Effector memory CD8-positive, alpha-beta T cell (primary cell): ENCODE data around the gene BTNL3.
"Not testable (repeated sequence)": the region's sequence is repeated elsewhere in the genome, so short reads cannot be mapped to it uniquely, and the experiment has no call there.

Experiments
- ATAC-seq: fragments of 150-1000 bp; cut with Tn5 transposase; replicated peaks from 2 replicates; pipeline ENCODE4 v1.10.0; 2021; ENCODE audit warnings: mild to moderate bottlenecking, moderate library complexity
- DNase-seq, 3 experiments: peaks; one replicate each; pipeline ENCODE4 v3.0.0; 2021
- H3K27ac Mint-ChIP-seq, 2 donors: one replicate each; pipeline ENCODE4 v1.8.0; 2022; ENCODE audit warnings: mild to moderate bottlenecking in 2 of 2, mixed read lengths in 2 of 2, moderate library complexity in 2 of 2
- H3K27me3 Mint-ChIP-seq, 2 donors: one replicate each; pipeline ENCODE4 v1.8.0; 2022; ENCODE audit warnings: mixed read lengths in 2 of 2
- H3K36me3 Mint-ChIP-seq: one replicate; pipeline ENCODE4 v1.8.0; 2022; ENCODE audit warnings: mild to moderate bottlenecking, moderate library complexity, mixed read lengths; ENCODE audit not compliant: insufficient read depth
- H3K4me1 Mint-ChIP-seq, 2 donors: one replicate each; pipeline ENCODE4 v1.8.0; 2022; ENCODE audit warnings: low read depth in 2 of 2, mixed read lengths in 2 of 2
- H3K4me3 Mint-ChIP-seq, 2 donors: one replicate each; pipeline ENCODE4 v1.8.0; 2022; ENCODE audit warnings: mild to moderate bottlenecking in 2 of 2, mixed read lengths in 2 of 2, moderate library complexity in 2 of 2
- H3K9me3 Mint-ChIP-seq, 2 donors: one replicate each; pipeline ENCODE4 v1.8.0; 2022; ENCODE audit warnings: mixed read lengths in 2 of 2

Gene BTNL3

DNA sequence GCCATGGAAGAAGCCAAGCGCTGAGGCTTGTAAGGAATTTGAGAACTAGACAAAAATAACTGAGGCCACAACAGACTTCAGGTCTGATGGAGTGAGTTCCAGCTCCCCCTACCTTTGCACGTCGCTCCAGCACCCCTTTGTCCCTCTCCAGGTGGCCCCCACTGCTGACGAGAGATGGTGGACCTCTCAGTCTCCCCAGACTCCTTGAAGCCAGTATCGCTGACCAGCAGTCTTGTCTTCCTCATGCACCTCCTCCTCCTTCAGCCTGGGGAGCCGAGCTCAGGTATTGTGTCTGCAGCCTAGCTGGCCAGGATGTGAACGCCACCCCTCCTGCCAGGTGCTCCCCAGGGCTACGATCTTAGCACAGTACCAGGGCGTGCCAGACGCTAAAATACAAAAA lies 56.7 kb downstream of the BTNL3 start:
- DNase-seq (no peak), ATAC-seq (no peak)
- Mint-ChIP-seq H3K4me1 (no peaks in the 10 kb centered on the region), H3K27me3 (peaks cover 16 to 35% of the 10 kb centered on the region in 2 donors), H3K36me3 (no peaks in the 10 kb centered on the region), H3K9me3 (no peaks in the 10 kb centered on the region), H3K27ac (no peak overlapping the region), H3K4me3 (no peak overlapping the region)

GRCh38 chr5:181045857-181046256 lies 57.2 kb downstream of the BTNL3 start:
- peaks cover 21 to 36% of the 10 kb centered on the region in 2 donors for H3K27me3 Mint-ChIP-seq
- H3K36me3 Mint-ChIP-seq, H3K4me3 Mint-ChIP-seq, H3K4me1 Mint-ChIP-seq, H3K9me3 Mint-ChIP-seq, ATAC-seq, H3K27ac Mint-ChIP-seq, DNase-seq: not testable (repeated sequence)

- Mint-ChIP-seq H3K4me1 (peaks cover 4% of the 10 kb centered on the region in 2 donors), H3K4me3 (no peak overlapping the region), H3K36me3 (peaks cover 4% of the 10 kb centered on the region), H3K27ac (no peak overlapping the region), H3K27me3 (peaks cover 35 to 42% of the 10 kb centered on the region in 2 donors), H3K9me3 (no peaks in the 10 kb centered on the region)
- DNase-seq (no peak), ATAC-seq (no peak)
Measured at GRCh38 chr5:181047288-181047687, 58.6 kb downstream of the BTNL3 start.

- no peak for ATAC-seq
- H3K27me3 Mint-ChIP-seq, result peaks cover 38 to 44% of the 10 kb centered on the region in 2 donors
Measured at GRCh38 chr5:181047921-181048320, 59.3 kb downstream of the BTNL3 start.

DNA sequence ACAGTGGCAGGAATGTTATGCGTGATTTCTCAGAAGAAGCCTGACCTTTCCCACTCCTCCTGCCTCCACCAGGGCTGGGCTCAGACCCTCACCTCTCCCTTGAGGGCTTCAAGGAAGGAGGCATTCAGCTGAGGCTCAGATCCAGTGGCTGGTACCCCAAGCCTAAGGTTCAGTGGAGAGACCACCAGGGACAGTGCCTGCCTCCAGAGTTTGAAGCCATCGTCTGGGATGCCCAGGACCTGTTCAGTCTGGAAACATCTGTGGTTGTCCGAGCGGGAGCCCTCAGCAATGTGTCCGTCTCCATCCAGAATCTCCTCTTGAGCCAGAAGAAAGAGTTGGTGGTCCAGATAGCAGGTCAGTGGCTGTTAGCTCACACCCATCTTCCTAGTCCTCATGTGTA lies 61.4 kb downstream of the BTNL3 start:
- Mint-ChIP-seq H3K4me1 (peaks cover 14 to 18% of the 10 kb centered on the region in 2 donors), H3K9me3 (no peaks in the 10 kb centered on the region), H3K36me3 (peaks cover 9% of the 10 kb centered on the region), H3K4me3 (no peak overlapping the region), H3K27me3 (peaks cover 59 to 63% of the 10 kb centered on the region in 2 donors), H3K27ac (no peak overlapping the region)
- ATAC-seq, result no peak
- DNase-seq, result no peak

More at GRCh38 chr5:181047921-181048320, 59.3 kb downstream of the BTNL3 start:
- DNase-seq, result no peak
- H3K27ac Mint-ChIP-seq, result no peak overlapping the region
- no peak overlapping the region for H3K4me3 Mint-ChIP-seq
- peaks cover 4 to 5% of the 10 kb centered on the region in 2 donors for H3K4me1 Mint-ChIP-seq
- H3K36me3 Mint-ChIP-seq, result peaks cover 5% of the 10 kb centered on the region
- H3K9me3 Mint-ChIP-seq, result no peaks in the 10 kb centered on the region

- Mint-ChIP-seq H3K9me3 (no peaks in the 10 kb centered on the region), H3K27me3 (peaks cover 79 to 81% of the 10 kb centered on the region in 2 donors), H3K4me3 (peak overlapping the region; percentile 69 to 73), H3K27ac (no peak overlapping the region), H3K36me3 (peaks cover 9% of the 10 kb centered on the region), H3K4me1 (peaks cover 14 to 18% of the 10 kb centered on the region in 2 donors)
- no peak for DNase-seq
- no peak for ATAC-seq
Measured at GRCh38 chr5:181051841-181052671, 63.4 kb downstream of the BTNL3 start.

DNA sequence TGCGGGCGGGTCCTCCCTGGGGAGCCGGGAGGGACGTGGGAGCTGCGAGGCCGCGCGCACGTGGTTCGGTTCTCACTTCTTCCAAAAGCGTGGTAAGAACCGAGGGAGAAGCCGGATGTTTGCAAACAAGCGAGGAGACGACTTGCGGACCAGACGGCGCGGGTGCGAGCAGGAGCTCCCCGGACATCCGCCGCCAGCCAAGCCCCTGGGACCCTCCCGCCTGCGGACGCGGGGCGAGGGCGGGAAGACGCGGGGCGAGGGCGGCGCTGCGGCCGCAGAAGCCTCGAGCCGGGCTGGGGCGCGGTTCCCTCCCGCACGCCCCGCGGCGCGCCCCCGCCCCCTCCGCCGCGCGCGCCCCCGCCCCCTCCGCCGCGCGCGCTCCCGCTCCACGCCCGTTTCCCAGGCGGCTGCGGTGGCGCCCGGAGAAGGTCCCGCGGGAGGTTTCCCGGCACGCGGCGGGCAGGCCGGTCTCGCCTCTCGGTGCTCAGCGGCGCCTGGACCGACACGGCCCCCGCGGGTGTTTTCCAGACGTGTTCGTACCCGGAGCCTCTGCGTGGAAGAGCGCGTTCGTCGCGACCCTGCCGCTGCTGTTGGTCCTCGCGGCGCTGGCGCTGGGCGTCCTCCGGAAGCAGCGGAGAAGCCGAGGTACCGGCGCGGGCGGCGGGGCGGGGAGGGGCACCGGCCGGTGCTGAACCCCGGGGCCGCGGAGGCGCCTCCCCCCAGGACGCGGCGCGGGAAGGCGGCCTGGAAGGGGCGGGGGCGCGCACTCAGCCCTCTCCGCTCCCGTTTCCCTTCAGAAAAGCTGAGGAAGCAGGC lies 64.2 kb downstream of the BTNL3 start:
- Mint-ChIP-seq H3K27me3 (peaks cover 78 to 87% of the 10 kb centered on the region in 2 donors), H3K36me3 (peaks cover 9% of the 10 kb centered on the region), H3K4me3 (peak overlapping the region; percentile 73), H3K9me3 (no peaks in the 10 kb centered on the region), H3K4me1 (peaks cover 14 to 18% of the 10 kb centered on the region in 2 donors), H3K27ac (peak overlapping the region in 1 of 2 donors; percentile 53)
- DNase-seq (no peak), ATAC-seq (peak; percentile 32)

GRCh38 chr5:181053488-181054121 lies 65.0 kb downstream of the BTNL3 start:
- H3K27ac Mint-ChIP-seq, result peak overlapping the region in 1 of 2 donors; percentile 53
- H3K36me3 Mint-ChIP-seq, result peaks cover 9% of the 10 kb centered on the region
- peak; percentile 5 for ATAC-seq
- peaks cover 81 to 94% of the 10 kb centered on the region in 2 donors for H3K27me3 Mint-ChIP-seq
- no peaks in the 10 kb centered on the region for H3K9me3 Mint-ChIP-seq
- DNase-seq, result no peak
- H3K4me3 Mint-ChIP-seq, result peak overlapping the region; percentile 73
- H3K4me1 Mint-ChIP-seq, result peaks cover 14 to 18% of the 10 kb centered on the region in 2 donors

- H3K36me3 Mint-ChIP-seq, result peaks cover 9% of the 10 kb centered on the region
- no peaks in the 10 kb centered on the region for H3K9me3 Mint-ChIP-seq
- peak overlapping the region in 1 of 2 donors; percentile 33 for H3K27ac Mint-ChIP-seq
- no peak for ATAC-seq
- H3K27me3 Mint-ChIP-seq, result peaks cover 83 to 96% of the 10 kb centered on the region in 2 donors
- no peak for DNase-seq
- H3K4me1 Mint-ChIP-seq, result peaks cover 14 to 18% of the 10 kb centered on the region in 2 donors
- H3K4me3 Mint-ChIP-seq, result peak overlapping the region; percentile 73
Measured at GRCh38 chr5:181054138-181054537, 65.5 kb downstream of the BTNL3 start.

- H3K36me3 Mint-ChIP-seq, result peaks cover 9% of the 10 kb centered on the region
- H3K4me3 Mint-ChIP-seq, result no peak overlapping the region
- DNase-seq (no peak), ATAC-seq (no peak)
- H3K9me3 Mint-ChIP-seq, result no peaks in the 10 kb centered on the region
- H3K27me3 Mint-ChIP-seq, result peaks cover 79 to 96% of the 10 kb centered on the region in 2 donors
- H3K27ac Mint-ChIP-seq, result no peak overlapping the region
- H3K4me1 Mint-ChIP-seq, result peaks cover 14 to 18% of the 10 kb centered on the region in 2 donors
Measured at GRCh38 chr5:181054871-181055459, 66.3 kb downstream of the BTNL3 start.
